Astrocyte of the hippocampus (primary cell): ENCODE data around the gene CD47.
A peak's percentile ranks its signal among the peaks of the same experiment; 100 is the strongest.

Experiments
- DNase-seq: peaks from one replicate; pipeline ENCODE4 v3.0.0; 2011; ENCODE audit warnings: low read depth, low spot score

CD47 gene

GRCh38 chr3:108091498-108092250 lies 843 bp upstream of the CD47 start:
- DNase-seq, result no peak

- peak; percentile 71 for DNase-seq
Observed at GRCh38 chr3:108090049-108090700, 656 bp downstream of the CD47 start.

GRCh38 chr3:108089579-108089978 lies 1.3 kb downstream of the CD47 start:
- DNase-seq, result peak; percentile 31

GRCh38 chr3:108088697-108089096 lies 2.1 kb downstream of the CD47 start:
- peak; percentile 63 for DNase-seq

DNA sequence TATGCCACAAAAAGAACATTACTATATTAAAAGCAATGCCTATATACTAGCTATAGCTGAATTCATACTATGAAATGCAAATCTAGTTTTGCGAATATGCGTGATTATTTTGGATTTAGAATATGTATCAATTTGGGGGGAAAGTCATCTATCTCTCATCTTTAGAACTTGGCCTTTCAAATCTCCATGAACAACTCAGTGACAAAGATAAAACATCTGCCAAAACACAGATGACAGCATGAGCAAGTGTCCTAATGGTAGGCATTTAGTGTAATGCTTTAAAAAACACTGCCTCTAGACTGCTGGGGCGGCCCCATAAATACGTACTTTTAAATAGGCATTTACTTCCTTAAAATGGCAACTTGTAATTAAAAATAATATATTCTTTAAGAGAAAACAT lies 2.7 kb downstream of the CD47 start:
- no peak for DNase-seq

DNA sequence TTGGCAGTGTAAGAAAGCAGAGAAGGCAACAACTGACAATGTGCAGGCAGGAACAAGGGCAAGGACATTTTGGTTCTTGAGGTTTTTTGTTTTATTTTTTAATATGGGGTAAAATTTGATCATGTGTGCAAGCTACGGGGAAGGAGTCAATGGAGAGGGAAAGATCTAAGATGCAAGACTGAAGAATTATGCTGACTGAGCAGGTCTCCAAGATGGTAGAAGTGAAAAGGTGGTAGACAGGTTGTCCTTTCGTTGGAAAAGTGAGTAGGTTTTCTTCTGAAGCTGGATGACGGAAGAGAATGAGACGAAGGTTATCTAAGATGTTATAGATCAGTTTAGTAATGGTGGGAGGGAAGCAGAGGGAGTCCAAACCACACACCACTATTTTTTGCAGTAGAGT lies 4.2 kb downstream of the CD47 start:
- no peak for DNase-seq

DNA sequence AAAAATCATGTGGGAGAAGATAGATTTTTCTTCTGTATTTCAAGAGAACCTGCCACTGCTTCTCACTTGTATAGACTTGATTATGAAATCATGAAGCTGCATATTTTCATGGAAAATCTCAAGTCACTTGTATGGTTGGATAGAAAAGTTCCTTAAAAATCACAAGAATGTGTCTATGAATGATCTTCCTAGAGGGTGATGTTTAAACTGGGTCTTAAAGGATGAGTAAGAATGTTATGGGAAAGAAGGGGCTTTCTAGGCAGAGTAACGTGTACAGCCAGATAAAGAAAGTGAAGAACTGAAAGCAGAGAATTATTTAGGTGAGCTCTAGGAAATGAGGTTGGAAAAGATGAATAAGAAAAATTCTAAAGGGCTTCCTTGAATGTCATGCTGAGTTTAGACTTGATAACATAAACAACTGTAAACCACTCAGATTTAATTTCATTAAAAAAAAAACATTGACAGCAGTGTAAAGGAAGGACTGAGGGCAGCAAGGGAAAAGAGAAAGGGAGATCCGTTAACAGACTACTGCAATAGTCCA lies 5.0 kb downstream of the CD47 start:
- no peak for DNase-seq

GRCh38 chr3:108085370-108085769 lies 5.5 kb downstream of the CD47 start:
- DNase-seq, result no peak

GRCh38 chr3:108079877-108080276 lies 11.0 kb downstream of the CD47 start:
- no peak for DNase-seq

DNA sequence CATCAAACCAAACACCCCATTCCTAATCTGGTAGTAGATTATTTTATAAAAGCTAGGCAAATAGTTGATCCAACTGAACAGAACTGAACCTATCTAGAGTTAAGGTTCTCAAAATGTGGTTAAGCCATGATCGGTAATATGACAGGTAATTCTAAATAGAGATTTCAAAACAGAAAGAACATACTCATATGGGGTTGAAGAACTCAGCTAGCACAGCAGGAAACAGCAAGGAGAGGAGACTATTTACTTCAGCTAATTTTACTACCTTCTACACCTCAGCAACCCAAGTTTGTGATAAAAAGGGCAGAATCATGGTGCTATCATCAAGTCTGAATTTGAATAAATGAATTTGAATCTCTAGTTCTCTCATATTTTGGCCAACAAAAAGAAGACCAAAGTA lies 11.8 kb downstream of the CD47 start:
- no peak for DNase-seq

DNA sequence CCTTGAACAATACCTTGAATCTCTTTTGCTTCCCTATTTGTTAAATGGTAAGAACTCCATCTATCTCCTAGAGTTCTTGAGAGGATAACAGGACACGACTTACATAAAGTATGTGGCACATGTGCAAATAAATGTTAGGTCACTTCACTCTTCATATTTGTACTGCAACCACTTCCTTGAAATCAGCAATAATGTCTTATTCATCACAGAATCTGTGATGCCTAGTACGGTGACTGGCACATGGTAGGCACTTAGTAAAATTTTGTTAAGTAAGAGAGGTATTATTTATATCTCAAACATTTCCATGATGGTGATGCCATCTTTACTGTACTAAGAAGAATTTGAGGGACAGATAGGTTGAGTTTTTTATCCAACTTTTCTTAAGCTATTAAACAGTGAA lies 14.3 kb downstream of the CD47 start:
- DNase-seq, result no peak

DNA sequence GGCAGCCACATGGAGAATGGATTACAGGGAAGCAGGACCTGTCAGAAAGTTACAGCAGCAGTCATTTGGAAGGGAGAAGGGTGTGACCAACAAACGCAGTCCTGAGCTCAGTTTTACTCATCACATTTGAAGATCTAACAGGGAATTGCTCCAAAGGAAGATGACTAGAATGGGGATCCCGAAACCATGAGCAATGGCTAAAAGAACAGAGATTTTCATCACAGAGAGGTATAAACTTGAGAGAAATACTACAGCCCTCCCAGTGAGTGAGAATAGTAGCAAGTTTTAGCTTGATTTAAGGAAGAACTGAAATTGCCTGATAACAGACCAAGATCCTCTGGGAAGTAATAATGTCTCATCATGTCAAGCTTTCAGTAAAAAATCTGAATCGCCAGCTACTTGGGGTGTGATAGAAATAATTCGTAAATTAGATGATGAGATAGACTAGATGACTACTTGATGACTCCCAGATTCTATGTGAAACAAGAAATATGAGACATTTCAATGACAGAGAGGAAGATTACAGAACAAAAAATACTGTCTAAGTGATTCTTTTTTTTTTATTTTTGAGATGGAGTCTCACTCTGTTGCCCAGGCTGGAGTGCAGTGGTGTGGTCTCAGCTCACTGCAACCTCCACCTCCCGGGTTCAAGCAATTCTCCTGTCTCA lies 16.9 kb downstream of the CD47 start:
- DNase-seq, result no peak

DNA sequence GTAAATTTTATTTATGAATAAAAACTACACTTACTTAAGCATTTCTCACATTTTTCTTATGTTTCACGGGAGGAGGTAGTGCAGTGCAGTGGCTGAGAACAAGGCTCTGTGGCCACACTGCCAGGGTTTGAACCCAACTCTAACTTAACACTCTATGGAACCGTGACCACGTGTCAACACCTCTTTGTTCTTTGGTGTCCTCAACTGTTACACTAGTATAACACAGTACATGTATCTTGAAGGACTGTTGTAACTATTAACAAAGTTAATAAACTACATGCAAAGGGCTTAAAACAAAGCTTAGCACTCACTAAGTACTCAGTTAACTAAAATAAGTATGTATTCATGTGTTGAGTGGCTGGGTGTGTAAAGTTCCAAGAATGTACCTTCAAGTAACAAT lies 19.5 kb downstream of the CD47 start:
- DNase-seq, result no peak

- no peak for DNase-seq
Observed at GRCh38 chr3:108070356-108070755, 20.5 kb downstream of the CD47 start.

GRCh38 chr3:108067768-108068167 lies 23.1 kb downstream of the CD47 start:
- peak; percentile 82 for DNase-seq

- DNase-seq, result no peak
Observed at GRCh38 chr3:108065096-108065495, 25.7 kb downstream of the CD47 start.

DNA sequence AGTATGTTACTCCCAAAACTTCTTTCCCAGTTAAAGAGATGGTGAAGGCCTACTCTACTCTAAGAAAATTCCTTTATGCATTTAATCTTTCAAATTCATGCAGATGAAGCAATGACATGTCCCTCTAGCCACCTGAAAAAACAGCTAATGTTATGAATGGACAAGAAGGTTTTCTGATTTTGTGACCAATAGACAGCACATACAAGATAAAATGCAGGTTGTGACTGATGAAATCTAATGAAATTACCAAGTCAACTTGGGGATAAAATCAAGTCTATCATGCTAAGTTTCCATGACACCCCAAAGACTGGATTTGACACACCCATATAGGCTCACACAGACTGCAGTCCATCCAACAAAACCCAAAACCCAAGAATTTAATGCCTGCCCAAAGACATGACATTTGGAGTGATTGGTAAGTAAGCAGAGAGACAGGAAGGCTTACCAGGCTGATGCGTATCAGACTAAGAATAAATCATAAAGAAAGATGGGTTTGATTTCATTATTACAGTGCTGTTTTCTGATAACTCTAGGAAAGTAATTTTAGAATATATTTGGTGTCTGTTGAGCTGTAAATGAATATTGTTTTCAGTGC lies 26.4 kb downstream of the CD47 start:
- no peak for DNase-seq

- no peak for DNase-seq
Observed at GRCh38 chr3:108062051-108062450, 28.8 kb downstream of the CD47 start.

- DNase-seq, result no peak
Observed at GRCh38 chr3:108060331-108060730, 30.5 kb downstream of the CD47 start.

DNA sequence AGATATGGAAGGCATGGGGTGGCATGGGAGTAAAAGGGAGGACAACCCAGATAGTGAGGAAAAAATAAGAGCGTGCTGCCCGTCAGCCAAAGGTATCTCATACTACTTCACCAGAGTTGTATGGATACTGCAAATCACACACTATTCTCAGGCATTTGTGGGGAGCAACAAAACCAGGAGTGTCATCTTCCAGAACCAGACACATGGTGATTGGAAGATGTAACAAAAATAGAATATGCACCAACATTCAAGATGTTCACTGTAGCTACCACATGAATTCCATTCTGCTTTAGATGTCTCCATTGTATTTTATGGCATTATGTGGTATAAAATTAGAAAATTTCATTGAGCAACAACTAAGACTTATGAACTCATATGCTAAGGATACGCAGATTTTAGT lies 34.9 kb downstream of the CD47 start:
- no peak for DNase-seq

DNA sequence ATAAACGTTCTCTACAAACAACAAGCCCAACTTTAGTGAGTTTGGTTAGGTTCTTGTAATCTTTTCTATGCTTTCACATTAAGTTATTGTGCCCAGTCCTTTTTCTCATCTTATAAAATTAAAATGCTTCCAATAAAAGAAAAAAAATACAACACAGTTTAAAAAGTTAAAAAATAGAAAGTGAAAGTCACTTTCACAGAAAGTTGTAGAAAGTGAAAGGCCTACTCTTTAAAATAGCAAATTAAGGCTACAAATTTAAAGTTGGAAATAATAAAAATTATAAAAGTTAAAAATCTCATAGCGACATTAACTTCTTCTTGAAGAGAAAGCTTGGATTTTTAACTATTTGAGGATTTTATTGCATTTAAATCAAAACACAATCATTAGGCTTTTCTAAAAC lies 35.9 kb downstream of the CD47 start:
- no peak for DNase-seq

- no peak for DNase-seq
Observed at GRCh38 chr3:108053483-108053882, 37.3 kb downstream of the CD47 start.
